Cardiac muscle cell (in vitro differentiated cells and primary cell): ENCODE measurements around the gene FGD4. TPM values are rescaled to one million over a fixed set of nuclear protein-coding genes. Genes with fewer than 3 reads are reported as not detected.

Source experiments
- DNase-seq, 2 donors: peaks; one replicate each; pipeline versions ENCODE4 v3.0.0 to v3.0.0-alpha.2; 2010 to 2017; ENCODE audit warnings: low read depth in 1 of 2, low spot score in 1 of 2
- H3K27ac ChIP-seq: fragments of 200-600 bp; sonication (generic); 2 replicates; pipeline ENCODE4 v1.5.1; 2016
- H3K27me3 ChIP-seq: fragments of 200-600 bp; sonication (generic); 2 replicates; pipeline ENCODE4 v1.6.0; 2016; ENCODE audit warnings: control low read depth
- H3K36me3 ChIP-seq: fragments of 200-600 bp; sonication (generic); 2 replicates; pipeline ENCODE4 v1.5.1; 2016; ENCODE audit warnings: control low read depth
- H3K4me1 ChIP-seq: fragments of 200-600 bp; sonication (generic); 2 replicates; pipeline ENCODE4 v1.8.1; 2017; ENCODE audit warnings: low read depth, mild to moderate bottlenecking, mixed run types
- H3K4me3 ChIP-seq: fragments of 200-600 bp; sonication (generic); 2 replicates; pipeline ENCODE4 v1.5.1; 2016; ENCODE audit warnings: mild to moderate bottlenecking
- H3K9me3 ChIP-seq: fragments of 200-600 bp; sonication (generic); 2 replicates; pipeline ENCODE4 v1.5.1; 2017; ENCODE audit warnings: low read depth, mild to moderate bottlenecking, control low read depth
- CTCF ChIP-seq: IDR thresholded peaks from 2 replicates; pipeline ENCODE4 v1.5.1; 2012; ENCODE audit warnings: low read depth, mild to moderate bottlenecking, low read length
- polyA plus RNA-seq: library from polyadenylated mRNA; unstranded; fragments of >200 nt; fragmentation: Nextera tagmentation; extraction: Ambion mirVana; gene quantifications from 2 replicates; pipeline ENCODE4 v1.2.1, GENCODE V29; 2016
- total RNA-seq: library from RNA; depleted of rRNA; stranded (reverse); fragments of >200 nt; gene quantifications from 2 replicates; pipeline ENCODE4 v1.2.3, GENCODE V29; 2016

FGD4 gene
- total and polyA plus RNA-seq, 2 experiments from 2014 or later, result 2.5 to 7.3 TPM

GRCh38 chr12:32497864-32498263 lies 98.5 kb downstream of the FGD4 start:
- no peaks in the 10 kb centered on the region for H3K27me3 ChIP-seq
- no peaks in the 10 kb centered on the region for H3K9me3 ChIP-seq
- H3K4me3 ChIP-seq, result no peak overlapping the region
- no peaks in the 10 kb centered on the region for H3K36me3 ChIP-seq
- no peak for TF ChIP-seq CTCF
- peaks cover 15% of the 10 kb centered on the region for H3K4me1 ChIP-seq
- H3K27ac ChIP-seq, result no peak overlapping the region
- no peak for DNase-seq

- Histone ChIP-seq H3K4me1 (peaks cover 17% of the 10 kb centered on the region), H3K27me3 (no peaks in the 10 kb centered on the region), H3K36me3 (no peaks in the 10 kb centered on the region), H3K4me3 (no peak overlapping the region), H3K9me3 (no peaks in the 10 kb centered on the region), H3K27ac (peak overlapping the region; percentile 37)
- DNase-seq, result peak in 1 of 2 donors; percentile 24
- no peak for TF ChIP-seq CTCF
Observed at GRCh38 chr12:32499048-32499447, 99.7 kb downstream of the FGD4 start.

- H3K27ac ChIP-seq, result peak overlapping the region; percentile 39
- no peaks in the 10 kb centered on the region for H3K36me3 ChIP-seq
- H3K4me3 ChIP-seq, result peak overlapping the region; percentile 13
- peak; percentile 76 to 92 for DNase-seq
- H3K9me3 ChIP-seq, result no peaks in the 10 kb centered on the region
- TF ChIP-seq CTCF, result no peak
- peaks cover 17% of the 10 kb centered on the region for H3K4me1 ChIP-seq
- no peaks in the 10 kb centered on the region for H3K27me3 ChIP-seq
Observed at GRCh38 chr12:32501835-32502333, 102.5 kb downstream of the FGD4 start.

- peak in 1 of 2 donors; percentile 91 for DNase-seq
- no peaks in the 10 kb centered on the region for H3K9me3 ChIP-seq
- peak overlapping the region; percentile 39 for H3K27ac ChIP-seq
- no peaks in the 10 kb centered on the region for H3K27me3 ChIP-seq
- H3K4me1 ChIP-seq, result peaks cover 17% of the 10 kb centered on the region
- H3K36me3 ChIP-seq, result no peaks in the 10 kb centered on the region
- TF ChIP-seq CTCF, result no peak
- H3K4me3 ChIP-seq, result peak overlapping the region; percentile 13
Observed at GRCh38 chr12:32502693-32503502, 103.5 kb downstream of the FGD4 start.

GRCh38 chr12:32503730-32504129 lies 104.4 kb downstream of the FGD4 start:
- TF ChIP-seq CTCF, result no peak
- Histone ChIP-seq H3K36me3 (no peaks in the 10 kb centered on the region), H3K27me3 (no peaks in the 10 kb centered on the region), H3K4me1 (peaks cover 17% of the 10 kb centered on the region), H3K4me3 (no peak overlapping the region), H3K27ac (no peak overlapping the region), H3K9me3 (no peaks in the 10 kb centered on the region)
- DNase-seq, result no peak
